Measurements from ENCODE around the gene NRG3.

NRG3 gene

DNA sequence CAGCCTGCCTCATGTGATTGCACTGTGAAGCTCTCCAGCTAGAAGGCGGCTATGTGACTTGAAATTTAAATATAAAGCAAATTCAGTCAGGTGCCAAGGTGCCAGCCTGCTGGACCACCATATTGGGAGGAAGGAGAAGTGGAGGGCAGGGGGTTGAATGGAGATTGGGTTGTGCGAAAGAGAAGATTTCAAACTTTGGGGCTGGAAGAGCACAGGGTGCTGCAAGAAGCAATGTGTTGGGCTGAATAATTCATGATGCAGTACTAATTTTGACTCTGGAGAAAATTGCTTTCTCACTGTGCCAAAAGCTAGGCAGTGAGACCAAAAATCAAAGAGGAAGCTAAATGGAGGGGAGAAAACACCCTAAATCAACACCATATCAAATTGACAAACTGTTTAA, 335.3 kb downstream of the NRG3 start (continued):
- TF ChIP-seq, protein P1, sequence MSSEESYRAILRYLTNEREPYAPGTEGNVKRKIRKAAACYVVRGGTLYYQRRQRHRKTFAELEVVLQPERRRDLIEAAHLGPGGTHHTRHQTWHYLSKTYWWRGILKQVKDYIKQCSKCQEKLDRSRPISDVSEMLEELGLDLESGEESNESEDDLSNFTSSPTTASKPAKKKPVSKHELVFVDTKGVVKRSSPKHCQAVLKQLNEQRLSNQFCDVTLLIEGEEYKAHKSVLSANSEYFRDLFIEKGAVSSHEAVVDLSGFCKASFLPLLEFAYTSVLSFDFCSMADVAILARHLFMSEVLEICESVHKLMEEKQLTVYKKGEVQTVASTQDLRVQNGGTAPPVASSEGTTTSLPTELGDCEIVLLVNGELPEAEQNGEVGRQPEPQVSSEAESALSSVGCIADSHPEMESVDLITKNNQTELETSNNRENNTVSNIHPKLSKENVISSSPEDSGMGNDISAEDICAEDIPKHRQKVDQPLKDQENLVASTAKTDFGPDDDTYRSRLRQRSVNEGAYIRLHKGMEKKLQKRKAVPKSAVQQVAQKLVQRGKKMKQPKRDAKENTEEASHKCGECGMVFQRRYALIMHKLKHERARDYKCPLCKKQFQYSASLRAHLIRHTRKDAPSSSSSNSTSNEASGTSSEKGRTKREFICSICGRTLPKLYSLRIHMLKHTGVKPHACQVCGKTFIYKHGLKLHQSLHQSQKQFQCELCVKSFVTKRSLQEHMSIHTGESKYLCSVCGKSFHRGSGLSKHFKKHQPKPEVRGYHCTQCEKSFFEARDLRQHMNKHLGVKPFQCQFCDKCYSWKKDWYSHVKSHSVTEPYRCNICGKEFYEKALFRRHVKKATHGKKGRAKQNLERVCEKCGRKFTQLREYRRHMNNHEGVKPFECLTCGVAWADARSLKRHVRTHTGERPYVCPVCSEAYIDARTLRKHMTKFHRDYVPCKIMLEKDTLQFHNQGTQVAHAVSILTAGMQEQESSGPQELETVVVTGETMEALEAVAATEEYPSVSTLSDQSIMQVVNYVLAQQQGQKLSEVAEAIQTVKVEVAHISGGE (tag by site-specific recombination; conservative IDR thresholded peaks at IDR 0.05; ENCODE audit: low read depth), result no peak
- TF ChIP-seq ZNF621 (tag by site-specific recombination; IDR thresholded peaks at IDR 0.05), result no peak
- TF ChIP-seq, protein P2, sequence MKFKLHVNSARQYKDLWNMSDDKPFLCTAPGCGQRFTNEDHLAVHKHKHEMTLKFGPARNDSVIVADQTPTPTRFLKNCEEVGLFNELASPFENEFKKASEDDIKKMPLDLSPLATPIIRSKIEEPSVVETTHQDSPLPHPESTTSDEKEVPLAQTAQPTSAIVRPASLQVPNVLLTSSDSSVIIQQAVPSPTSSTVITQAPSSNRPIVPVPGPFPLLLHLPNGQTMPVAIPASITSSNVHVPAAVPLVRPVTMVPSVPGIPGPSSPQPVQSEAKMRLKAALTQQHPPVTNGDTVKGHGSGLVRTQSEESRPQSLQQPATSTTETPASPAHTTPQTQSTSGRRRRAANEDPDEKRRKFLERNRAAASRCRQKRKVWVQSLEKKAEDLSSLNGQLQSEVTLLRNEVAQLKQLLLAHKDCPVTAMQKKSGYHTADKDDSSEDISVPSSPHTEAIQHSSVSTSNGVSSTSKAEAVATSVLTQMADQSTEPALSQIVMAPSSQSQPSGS (tag by site-specific recombination; IDR thresholded peaks at IDR 0.05; ENCODE audit: low read depth), result no peak
- TF ChIP-seq MEIS1 (CRISPR knock-in tag; IDR thresholded peaks at IDR 0.05; ENCODE audit: borderline replicate concordance), result no peak
- TF ChIP-seq ZBTB26 (tag by site-specific recombination; optimal IDR thresholded peaks at IDR 0.05), result no peak
- no peak for TF ChIP-seq ZSCAN16 (tag by site-specific recombination; IDR thresholded peaks at IDR 0.05)
- TF ChIP-seq, protein P3, sequence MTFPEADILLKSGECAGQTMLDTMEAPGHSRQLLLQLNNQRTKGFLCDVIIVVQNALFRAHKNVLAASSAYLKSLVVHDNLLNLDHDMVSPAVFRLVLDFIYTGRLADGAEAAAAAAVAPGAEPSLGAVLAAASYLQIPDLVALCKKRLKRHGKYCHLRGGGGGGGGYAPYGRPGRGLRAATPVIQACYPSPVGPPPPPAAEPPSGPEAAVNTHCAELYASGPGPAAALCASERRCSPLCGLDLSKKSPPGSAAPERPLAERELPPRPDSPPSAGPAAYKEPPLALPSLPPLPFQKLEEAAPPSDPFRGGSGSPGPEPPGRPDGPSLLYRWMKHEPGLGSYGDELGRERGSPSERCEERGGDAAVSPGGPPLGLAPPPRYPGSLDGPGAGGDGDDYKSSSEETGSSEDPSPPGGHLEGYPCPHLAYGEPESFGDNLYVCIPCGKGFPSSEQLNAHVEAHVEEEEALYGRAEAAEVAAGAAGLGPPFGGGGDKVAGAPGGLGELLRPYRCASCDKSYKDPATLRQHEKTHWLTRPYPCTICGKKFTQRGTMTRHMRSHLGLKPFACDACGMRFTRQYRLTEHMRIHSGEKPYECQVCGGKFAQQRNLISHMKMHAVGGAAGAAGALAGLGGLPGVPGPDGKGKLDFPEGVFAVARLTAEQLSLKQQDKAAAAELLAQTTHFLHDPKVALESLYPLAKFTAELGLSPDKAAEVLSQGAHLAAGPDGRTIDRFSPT (tag by site-specific recombination; IDR thresholded peaks at IDR 0.05), result no peak
- TF ChIP-seq ZNF626 (tag by site-specific recombination; IDR thresholded peaks at IDR 0.05), result no peak
- TF ChIP-seq ZNF555 (tag by site-specific recombination; conservative IDR thresholded peaks at IDR 0.05), result no peak
- TF ChIP-seq ZBTB20 (tag by site-specific recombination; IDR thresholded peaks at IDR 0.05), result no peak
- TF ChIP-seq ZNF138 (tag by site-specific recombination; IDR thresholded peaks at IDR 0.05; ENCODE audit: borderline replicate concordance), result no peak

GRCh38 chr10:82211346-82211745, 336.4 kb downstream of the NRG3 start:
- no peaks in the 10 kb centered on the region for H3K36me3 ChIP-seq (ENCODE audit: control insufficient read depth in 2 of 2, insufficient read depth in 1 of 2, low read length in 2 of 2)
- no peaks in the 10 kb centered on the region for H3K4me1 ChIP-seq (ENCODE audit: control insufficient read depth, insufficient read depth, low read length)
- H3K27ac ChIP-seq (ENCODE audit: extremely low read depth, low read depth, low read length), result no peak overlapping the region
- no peak overlapping the region for H3K4me3 ChIP-seq (ENCODE audit: low read depth, low read length)
- TF ChIP-seq KLF7 (tag by site-specific recombination; IDR thresholded peaks at IDR 0.05; ENCODE audit: borderline replicate concordance) (no peak), ZNF645 (tag by site-specific recombination; IDR thresholded peaks at IDR 0.05) (no peak), ZBTB44 (tag by site-specific recombination; IDR thresholded peaks at IDR 0.05) (no peak), ZNF146 (tag by site-specific recombination; IDR thresholded peaks at IDR 0.05) (no peak)
- TF ChIP-seq, protein P4, sequence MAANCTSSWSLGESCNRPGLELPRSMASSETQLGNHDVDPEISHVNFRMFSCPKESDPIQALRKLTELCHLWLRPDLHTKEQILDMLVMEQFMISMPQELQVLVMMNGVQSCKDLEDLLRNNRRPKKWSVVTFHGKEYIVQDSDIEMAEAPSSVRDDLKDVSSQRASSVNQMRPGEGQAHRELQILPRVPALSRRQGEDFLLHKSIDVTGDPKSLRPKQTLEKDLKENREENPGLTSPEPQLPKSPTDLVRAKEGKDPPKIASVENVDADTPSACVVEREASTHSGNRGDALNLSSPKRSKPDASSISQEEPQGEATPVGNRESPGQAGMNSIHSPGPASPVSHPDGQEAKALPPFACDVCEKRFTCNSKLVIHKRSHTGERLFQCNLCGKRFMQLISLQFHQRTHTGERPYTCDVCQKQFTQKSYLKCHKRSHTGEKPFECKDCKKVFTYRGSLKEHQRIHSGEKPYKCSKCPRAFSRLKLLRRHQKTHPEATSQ (tag by site-specific recombination; IDR thresholded peaks at IDR 0.05), result no peak
- ChIA-PET CTCF (no interaction called here), POLR2A (no interaction called here)
- no peaks in the 10 kb centered on the region for H3K9me3 ChIP-seq (ENCODE audit: control insufficient read depth, insufficient read depth, low read depth, low read length)

All from HEK293 (cell line).